ENCODE data around the gene ARF6. TPM values are rescaled to one million over a fixed set of nuclear protein-coding genes. Genes with fewer than 3 reads are reported as not detected.

ARF6 gene
- total RNA-seq, 1 experiment from 2014 or later: 88.8 TPM

GRCh38 chr14:49896966-49897365 lies 4.1 kb downstream of the ARF6 start:
- Histone ChIP-seq H3K9ac (ENCODE audit: low read length) (peak overlapping the region; percentile 1; the same call in 1 of the 2 replicates), H3K27ac (ENCODE audit: low read depth, low read length) (peak overlapping the region; percentile 28; the same call in 1 of the 2 replicates), H3K9me3 (ENCODE audit: control insufficient read depth in 1 of 2, insufficient read depth in 1 of 2, low read depth in 1 of 2, low read length in 2 of 2) (no peaks in the 10 kb centered on the region), H3K4me2 (ENCODE audit: low read length) (peak overlapping the region; percentile 33; the same call in 1 of the 2 replicates), H3K36me3 (ENCODE audit: control insufficient read depth in 1 of 2, insufficient read depth in 2 of 2, low read length in 2 of 2) (peaks cover 21 to 30% of the 10 kb centered on the region in 2 experiments), H4K20me1 (ENCODE audit: insufficient read depth) (peaks cover 18% of the 10 kb centered on the region; the same call in 1 of the 2 replicates), H3K4me3 (replicated peaks in 1 of 2; ENCODE audit: low read depth in 1 of 2, low read length in 2 of 2) (no peak overlapping the region), H3K4me1 (ENCODE audit: control insufficient read depth in 1 of 2, insufficient read depth in 2 of 2, low read length in 2 of 2) (peaks cover 28 to 75% of the 10 kb centered on the region in 2 experiments), H3K9me2 (ENCODE audit: insufficient read depth) (no peaks in the 10 kb centered on the region), H2AFZ (ENCODE audit: low read depth, low read length, poor library complexity, severe bottlenecking) (no peak overlapping the region), H3K79me2 (ENCODE audit: insufficient read depth, low read length) (peaks cover 55% of the 10 kb centered on the region), H3K27me3 (ENCODE audit: insufficient read depth, low read length) (no peaks in the 10 kb centered on the region)
- POLR2A ChIA-PET: no interaction called here
- CTCF ChIA-PET: no interaction called here
- DNase-seq (ENCODE audit: low read depth, low spot score): no peak
- ATAC-seq: no peak
- TF ChIP-seq ZFX (IDR thresholded peaks at IDR 0.05) (no peak), SIN3A (IDR thresholded peaks at IDR 0.05; ENCODE audit: low read depth) (no peak), CTCF (IDR thresholded peaks at IDR 0.05 in 2 of 3, conservative IDR thresholded peaks at IDR 0.05 in 1 of 3; ENCODE audit: borderline replicate concordance in 1 of 3, insufficient read depth in 1 of 3, low read depth in 2 of 3, low read length in 2 of 3) (peak in 1 of 3 experiments; percentile 29; a peak in 2 of 6 replicates), EZH2 (IDR thresholded peaks at IDR 0.05) (no peak)
- RAD21 ChIA-PET (ENCODE audit: low non-redundant PET in 1 of 2, low total read pairs in 2 of 2, uncharacterized antibody in 2 of 2, unreplicated experiment in 2 of 2): no interaction called here
- no TSS peak for BruUV-seq (replicated peaks)
- intact Hi-C loops (cut with micrococcal nuclease): no loop called here

GRCh38 chr14:49897414-49897813 lies 4.5 kb downstream of the ARF6 start:
- TF ChIP-seq EZH2phosphoT487 (IDR thresholded peaks at IDR 0.05; ENCODE audit: borderline replicate concordance) (no peak), FOSL1 (IDR thresholded peaks at IDR 0.05; ENCODE audit: low read depth) (no peak)
- BruUV-seq (replicated peaks): no TSS peak
- DNase-seq (ENCODE audit: low read depth, low spot score) (no peak), ATAC-seq (no peak)
- Histone ChIP-seq H3K27me3 (ENCODE audit: insufficient read depth, low read length) (no peaks in the 10 kb centered on the region), H3K4me3 (replicated peaks in 1 of 2; ENCODE audit: low read depth in 1 of 2, low read length in 2 of 2) (no peak overlapping the region), H3K4me2 (ENCODE audit: low read length) (peak overlapping the region; percentile 33; the same call in 1 of the 2 replicates), H3K79me2 (ENCODE audit: insufficient read depth, low read length) (peaks cover 53% of the 10 kb centered on the region), H4K20me1 (ENCODE audit: insufficient read depth) (peaks cover 18% of the 10 kb centered on the region; the same call in 1 of the 2 replicates), H3K9me3 (ENCODE audit: control insufficient read depth in 1 of 2, insufficient read depth in 1 of 2, low read depth in 1 of 2, low read length in 2 of 2) (no peaks in the 10 kb centered on the region), H2AFZ (ENCODE audit: low read depth, low read length, poor library complexity, severe bottlenecking) (no peak overlapping the region), H3K9me2 (ENCODE audit: insufficient read depth) (no peaks in the 10 kb centered on the region), H3K4me1 (ENCODE audit: control insufficient read depth in 1 of 2, insufficient read depth in 2 of 2, low read length in 2 of 2) (peaks cover 31 to 75% of the 10 kb centered on the region in 2 experiments), H3K9ac (ENCODE audit: low read length) (0 out of 2 replicates have a peak overlapping the region, but pooled peaks have one; percentile 10), H3K36me3 (ENCODE audit: control insufficient read depth in 1 of 2, insufficient read depth in 2 of 2, low read length in 2 of 2) (peaks cover 21 to 30% of the 10 kb centered on the region in 2 experiments), H3K27ac (ENCODE audit: low read depth, low read length) (peak overlapping the region; percentile 28; the same call in 1 of the 2 replicates)
- CTCF ChIA-PET: no interaction called here
- RAD21 ChIA-PET (ENCODE audit: low non-redundant PET in 1 of 2, low total read pairs in 2 of 2, uncharacterized antibody in 2 of 2, unreplicated experiment in 2 of 2): no interaction called here
- intact Hi-C loops (cut with micrococcal nuclease): no loop called here
- POLR2A ChIA-PET: interaction anchor here (1.0 to 1.2 kb wide), 2 partner anchors 10 to 75 kb away, joined by 3 to 4 read pairs; no protein-coding TSS in a partner anchor

Measured in HCT116 (cell line).